ENCODE results near the gene BCL11A.

Gene BCL11A

GRCh38 chr2:60558536-60558935 lies 5.1 kb upstream of the BCL11A start:
- no peak for DNase-seq (ENCODE audit: low spot score)

GRCh38 chr2:60557486-60557864 lies 4.0 kb upstream of the BCL11A start:
- no peak for DNase-seq (ENCODE audit: low spot score)

- DNase-seq (ENCODE audit: low spot score), result no peak
Measured at GRCh38 chr2:60556576-60557485, 3.4 kb upstream of the BCL11A start.

GRCh38 chr2:60556175-60556574 lies 2.7 kb upstream of the BCL11A start:
- DNase-seq (ENCODE audit: low spot score), result no peak

- DNase-seq (ENCODE audit: low spot score), result no peak
Measured at GRCh38 chr2:60555783-60556139, 2.3 kb upstream of the BCL11A start.

GRCh38 chr2:60555066-60555782 lies 1.8 kb upstream of the BCL11A start:
- DNase-seq (ENCODE audit: low spot score), result peak; percentile 59

- peak; percentile 18 for DNase-seq (ENCODE audit: low spot score)
Measured at GRCh38 chr2:60554646-60555065, 1.2 kb upstream of the BCL11A start.

- no peak for DNase-seq (ENCODE audit: low spot score)
Measured at GRCh38 chr2:60554074-60554645, 706 bp upstream of the BCL11A start.

- no peak for DNase-seq (ENCODE audit: low spot score)
Measured at GRCh38 chr2:60552851-60553494, 481 bp downstream of the BCL11A start.

- DNase-seq (ENCODE audit: low spot score), result no peak
Measured at GRCh38 chr2:60552078-60552850, 1.2 kb downstream of the BCL11A start.

- DNase-seq (ENCODE audit: low spot score), result no peak
Measured at GRCh38 chr2:60551240-60552077, 2.0 kb downstream of the BCL11A start.

- DNase-seq (ENCODE audit: low spot score), result no peak
Measured at GRCh38 chr2:60550984-60551239, 2.5 kb downstream of the BCL11A start.

GRCh38 chr2:60550178-60550983 lies 3.1 kb downstream of the BCL11A start:
- peak; percentile 83 for DNase-seq (ENCODE audit: low spot score)

- no peak for DNase-seq (ENCODE audit: low spot score)
Measured at GRCh38 chr2:60549928-60550177, 3.6 kb downstream of the BCL11A start.

- no peak for DNase-seq (ENCODE audit: low spot score)
Measured at GRCh38 chr2:60549238-60549927, 4.1 kb downstream of the BCL11A start.

- no peak for DNase-seq (ENCODE audit: low spot score)
Measured at GRCh38 chr2:60548845-60549237, 4.6 kb downstream of the BCL11A start.

- no peak for DNase-seq (ENCODE audit: low spot score)
Measured at GRCh38 chr2:60548311-60548710, 5.1 kb downstream of the BCL11A start.

- no peak for DNase-seq (ENCODE audit: low spot score)
Measured at GRCh38 chr2:60547841-60548240, 5.6 kb downstream of the BCL11A start.

GRCh38 chr2:60546756-60547420 lies 6.6 kb downstream of the BCL11A start:
- no peak for DNase-seq (ENCODE audit: low spot score)
